Trophoblast cell (in vitro differentiated cells and primary cell): ENCODE measurements around the gene MCAM.

Experiments
- DNase-seq, 2 donors: peaks; one replicate each; pipeline ENCODE4 v3.0.0-alpha.2; 2016
- H2AFZ ChIP-seq: 2 replicates; pipeline ENCODE4 v1.6.1; 2013; ENCODE audit warnings: low read length, moderate library complexity, mild to moderate bottlenecking; ENCODE audit not compliant: insufficient read depth, poor library complexity
- H2AK5ac ChIP-seq: 2 replicates; pipeline ENCODE4 v1.6.1; 2013; ENCODE audit warnings: mild to moderate bottlenecking, low read length
- H2BK120ac ChIP-seq: 2 replicates; pipeline ENCODE4 v1.6.1; 2013; ENCODE audit warnings: low read length, mild to moderate bottlenecking, moderate library complexity; ENCODE audit not compliant: insufficient read depth, poor library complexity
- H2BK12ac ChIP-seq: 2 replicates; pipeline ENCODE4 v1.6.1; 2013; ENCODE audit warnings: mild to moderate bottlenecking, low read length, moderate library complexity
- H2BK5ac ChIP-seq: 2 replicates; pipeline ENCODE4 v1.6.1; 2013; ENCODE audit warnings: low read length, low read depth, moderate library complexity, mild to moderate bottlenecking; ENCODE audit not compliant: poor library complexity
- H3K14ac ChIP-seq: 2 replicates; pipeline ENCODE4 v1.6.1; 2013; ENCODE audit warnings: mild to moderate bottlenecking, low read length
- H3K18ac ChIP-seq: 2 replicates; pipeline ENCODE4 v1.6.1; 2013; ENCODE audit warnings: mild to moderate bottlenecking, low read length
- H3K23ac ChIP-seq: 2 replicates; pipeline ENCODE4 v1.6.1; 2013; ENCODE audit warnings: low read length
- H3K27ac ChIP-seq: 2 replicates; pipeline ENCODE4 v1.5.1; 2013; ENCODE audit warnings: low read depth, mild to moderate bottlenecking, inconsistent platforms, low read length, moderate library complexity
- H3K27me3 ChIP-seq: 2 replicates; pipeline ENCODE4 v1.6.1; 2013; ENCODE audit warnings: inconsistent platforms, mild to moderate bottlenecking, low read length, moderate library complexity; ENCODE audit not compliant: insufficient read depth
- H3K36me3 ChIP-seq, 2 experiments: 1 replicate in 1 of 2; 2 replicates in 1 of 2; pipeline ENCODE4 v1.6.1; 2013; ENCODE audit warnings: low read length in 2 of 2, mild to moderate bottlenecking in 2 of 2, moderate library complexity in 1 of 2; ENCODE audit not compliant: insufficient read depth in 2 of 2, control insufficient read depth in 1 of 2
- H3K4ac ChIP-seq: 2 replicates; pipeline ENCODE4 v1.6.1; 2013; ENCODE audit warnings: low read depth, mild to moderate bottlenecking, low read length, moderate library complexity
- H3K4me1 ChIP-seq, 2 experiments: 1 replicate in 1 of 2; 2 replicates in 1 of 2; pipeline ENCODE4 v1.6.1; 2013; ENCODE audit warnings: low read length in 2 of 2, mild to moderate bottlenecking in 2 of 2, moderate library complexity in 1 of 2; ENCODE audit not compliant: insufficient read depth in 2 of 2, control insufficient read depth in 1 of 2
- H3K4me2 ChIP-seq: 2 replicates; pipeline ENCODE4 v1.6.1; 2013; ENCODE audit warnings: inconsistent platforms, mild to moderate bottlenecking, low read length, moderate library complexity
- H3K4me3 ChIP-seq: 2 replicates; pipeline ENCODE4 v1.5.1; 2013; ENCODE audit warnings: mild to moderate bottlenecking, low read depth, low read length, inconsistent platforms
- H3K79me1 ChIP-seq: one replicate; pipeline ENCODE4 v1.6.1; 2013; ENCODE audit warnings: low read length
- H3K79me2 ChIP-seq: 2 replicates; pipeline ENCODE4 v1.6.1; 2013; ENCODE audit warnings: low read length, mild to moderate bottlenecking; ENCODE audit not compliant: control insufficient read depth, insufficient read depth, poor library complexity
- H3K9ac ChIP-seq: 2 replicates; pipeline ENCODE4 v1.6.1; 2013; ENCODE audit warnings: mild to moderate bottlenecking, low read length
- H3K9me3 ChIP-seq: 2 replicates; pipeline ENCODE4 v1.6.1; 2013; ENCODE audit warnings: low read depth, mild to moderate bottlenecking, control low read depth, inconsistent platforms, low read length; ENCODE audit not compliant: insufficient read depth
- H4K12ac ChIP-seq: 2 replicates; pipeline ENCODE4 v1.6.1; 2013; ENCODE audit warnings: low read depth, mild to moderate bottlenecking, low read length, moderate library complexity
- H4K8ac ChIP-seq: 2 replicates; pipeline ENCODE4 v1.6.1; 2013; ENCODE audit warnings: low read depth, mild to moderate bottlenecking, low read length, moderate library complexity
- H4K91ac ChIP-seq: one replicate; pipeline ENCODE4 v1.6.1; 2013; ENCODE audit warnings: low read depth, mild to moderate bottlenecking, low read length, moderate library complexity
- WGBS: extraction: QIAGEN DNeasy Blood & Tissue Kit; methylation state at CpG from one replicate; pipeline ENCODE4 v1.1.7; 2013; ENCODE audit warnings: missing lambda C conversion rate; ENCODE audit not compliant: insufficient read length, insufficient coverage; ENCODE audit errors: extremely low coverage; 5-methylcytosine and 5-hydroxymethylcytosine counted together

MCAM gene

GRCh38 chr11:119363081-119363850 is 46.3 kb upstream of the MCAM start:
- H3K27ac ChIP-seq = no peak overlapping the region
- H2AK5ac ChIP-seq = peak overlapping the region; percentile 4
- H3K14ac ChIP-seq = peak overlapping the region; percentile 52
- no peak overlapping the region for H3K23ac ChIP-seq
- H3K27me3 ChIP-seq = no peaks in the 10 kb centered on the region
- peak overlapping the region; percentile 51 for H2BK12ac ChIP-seq
- H3K79me2 ChIP-seq = peaks cover 2% of the 10 kb centered on the region
- no peak overlapping the region for H3K9ac ChIP-seq
- H4K91ac ChIP-seq = peak overlapping the region; percentile 64
- H3K9me3 ChIP-seq = peaks cover 5% of the 10 kb centered on the region
- peaks cover 10% of the 10 kb centered on the region for H3K79me1 ChIP-seq
- H3K36me3 ChIP-seq = peaks cover 5 to 6% of the 10 kb centered on the region in 2 experiments
- H2BK5ac ChIP-seq = no peak overlapping the region
- H3K4me2 ChIP-seq = peak overlapping the region; percentile 73
- H4K8ac ChIP-seq = peak overlapping the region; percentile 39
- peaks cover 33 to 36% of the 10 kb centered on the region in 2 experiments for H3K4me1 ChIP-seq
- peak overlapping the region; percentile 68 for H3K18ac ChIP-seq
- peak overlapping the region; percentile 24 for H2AFZ ChIP-seq
- H3K4ac ChIP-seq = no peak overlapping the region
- no CpG with 5 or more reads among the region's 44 CpGs for WGBS
- DNase-seq = no peak
- H2BK120ac ChIP-seq = peak overlapping the region; percentile 48
- no peak overlapping the region for H4K12ac ChIP-seq
- H3K4me3 ChIP-seq = peak overlapping the region; percentile 67

DNA sequence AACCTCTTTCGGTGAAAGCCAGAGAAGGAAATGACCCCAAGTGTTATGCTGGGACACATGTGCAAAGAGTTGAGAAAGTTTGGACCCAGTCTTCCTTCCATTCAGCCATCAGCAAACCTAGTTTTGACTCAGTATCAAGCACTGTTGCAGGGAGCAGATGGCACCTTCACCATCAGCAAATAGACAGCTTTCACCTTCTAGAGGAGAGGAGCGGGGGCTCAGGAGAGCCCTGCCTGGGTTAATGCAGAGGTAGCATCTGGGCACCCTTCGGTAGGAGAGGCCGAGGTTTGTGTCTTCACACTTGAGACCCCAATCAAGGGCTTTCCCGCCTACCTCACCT is 45.8 kb upstream of the MCAM start:
- Histone ChIP-seq H3K27me3 (no peaks in the 10 kb centered on the region), H3K4me3 (no peak overlapping the region), H3K4me2 (peak overlapping the region; percentile 73), H3K14ac (no peak overlapping the region), H3K23ac (no peak overlapping the region), H3K9me3 (peaks cover 5% of the 10 kb centered on the region), H2BK12ac (no peak overlapping the region), H3K4ac (peak overlapping the region; percentile 6), H2BK5ac (no peak overlapping the region), H3K9ac (no peak overlapping the region), H3K4me1 (peaks cover 33 to 36% of the 10 kb centered on the region in 2 experiments), H2AK5ac (no peak overlapping the region), H4K8ac (no peak overlapping the region), H3K36me3 (peaks cover 5 to 6% of the 10 kb centered on the region in 2 experiments), H3K27ac (no peak overlapping the region), H4K12ac (no peak overlapping the region), H4K91ac (no peak overlapping the region), H2BK120ac (no peak overlapping the region), H2AFZ (no peak overlapping the region), H3K18ac (no peak overlapping the region), H3K79me1 (peaks cover 10% of the 10 kb centered on the region), H3K79me2 (peaks cover 2% of the 10 kb centered on the region)
- DNase-seq = no peak
- no CpG with 5 or more reads among the region's 5 CpGs for WGBS

GRCh38 chr11:119361941-119362725 is 45.2 kb upstream of the MCAM start:
- peaks cover 5% of the 10 kb centered on the region for H3K9me3 ChIP-seq
- no peak overlapping the region for H2AFZ ChIP-seq
- no CpG with 5 or more reads among the region's 11 CpGs for WGBS

GRCh38 chr11:119361056-119361787 is 44.3 kb upstream of the MCAM start:
- Histone ChIP-seq H3K9me3 (peaks cover 5% of the 10 kb centered on the region), H3K23ac (no peak overlapping the region), H3K27me3 (no peaks in the 10 kb centered on the region), H3K18ac (no peak overlapping the region), H3K4me3 (no peak overlapping the region), H3K4ac (no peak overlapping the region), H3K36me3 (peaks cover 5 to 6% of the 10 kb centered on the region in 2 experiments), H4K8ac (peak overlapping the region; percentile 8), H3K4me1 (peaks cover 29 to 32% of the 10 kb centered on the region in 2 experiments), H3K14ac (peak overlapping the region; percentile 24), H3K4me2 (peak overlapping the region; percentile 68), H4K91ac (no peak overlapping the region), H3K79me2 (peaks cover 4% of the 10 kb centered on the region), H2BK120ac (peak overlapping the region; percentile 44), H3K79me1 (peaks cover 11% of the 10 kb centered on the region), H4K12ac (no peak overlapping the region), H2BK5ac (peak overlapping the region; percentile 61), H3K27ac (peak overlapping the region; percentile 95), H2AK5ac (no peak overlapping the region), H2AFZ (no peak overlapping the region), H3K9ac (no peak overlapping the region), H2BK12ac (peak overlapping the region; percentile 45)
- peak; percentile 97 to 98 for DNase-seq
- WGBS = no CpG with 5 or more reads among the region's 8 CpGs

More at GRCh38 chr11:119361941-119362725, 45.2 kb upstream of the MCAM start:
- Histone ChIP-seq H3K14ac (peak overlapping the region; percentile 24), H3K27me3 (no peaks in the 10 kb centered on the region), H3K4me1 (peaks cover 33 to 36% of the 10 kb centered on the region in 2 experiments), H3K4me2 (peak overlapping the region; percentile 68), H2BK12ac (peak overlapping the region; percentile 26), H3K79me2 (peaks cover 2% of the 10 kb centered on the region), H4K91ac (peak overlapping the region; percentile 36), H3K79me1 (peaks cover 10% of the 10 kb centered on the region), H2BK5ac (peak overlapping the region; percentile 61), H3K9ac (no peak overlapping the region), H3K4ac (no peak overlapping the region), H2BK120ac (peak overlapping the region; percentile 44), H3K23ac (no peak overlapping the region), H3K36me3 (peaks cover 5 to 6% of the 10 kb centered on the region in 2 experiments), H3K4me3 (no peak overlapping the region), H4K12ac (no peak overlapping the region), H4K8ac (no peak overlapping the region), H3K27ac (peak overlapping the region; percentile 95), H2AK5ac (no peak overlapping the region), H3K18ac (no peak overlapping the region)
- no peak for DNase-seq
